ENCODE measurements around the gene CUX1.
"Not testable (repeated sequence)": the region's sequence is repeated elsewhere in the genome, so short reads cannot be mapped to it uniquely, and the experiment has no call there.

The CUX1 gene

DNA sequence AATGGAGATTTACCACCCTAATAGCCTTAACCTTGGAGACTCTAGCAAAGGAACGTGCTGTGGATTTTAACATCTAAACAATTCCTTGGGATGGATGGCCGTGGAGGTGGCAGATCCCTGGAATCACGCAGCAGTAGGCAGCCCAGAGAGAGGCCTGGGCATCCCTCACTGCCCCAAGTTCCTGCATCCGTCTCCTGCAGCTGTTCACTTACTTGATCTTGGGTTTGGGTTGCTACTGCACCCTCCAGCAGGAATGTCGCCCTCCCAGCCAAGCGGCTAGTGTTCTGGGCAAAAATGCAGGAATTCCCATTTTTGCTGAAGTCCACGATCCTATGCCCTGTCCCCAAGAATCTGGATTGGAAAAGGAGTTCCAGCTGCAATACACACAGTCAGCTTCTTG is 302.5 kb downstream of the CUX1 start:
- no peaks in the 10 kb centered on the region for H3K27me3 ChIP-seq (replicated peaks; ENCODE audit: control insufficient read depth, insufficient read depth, low read length)
- no peak for DNase-seq (ENCODE audit: low read depth)

DNA sequence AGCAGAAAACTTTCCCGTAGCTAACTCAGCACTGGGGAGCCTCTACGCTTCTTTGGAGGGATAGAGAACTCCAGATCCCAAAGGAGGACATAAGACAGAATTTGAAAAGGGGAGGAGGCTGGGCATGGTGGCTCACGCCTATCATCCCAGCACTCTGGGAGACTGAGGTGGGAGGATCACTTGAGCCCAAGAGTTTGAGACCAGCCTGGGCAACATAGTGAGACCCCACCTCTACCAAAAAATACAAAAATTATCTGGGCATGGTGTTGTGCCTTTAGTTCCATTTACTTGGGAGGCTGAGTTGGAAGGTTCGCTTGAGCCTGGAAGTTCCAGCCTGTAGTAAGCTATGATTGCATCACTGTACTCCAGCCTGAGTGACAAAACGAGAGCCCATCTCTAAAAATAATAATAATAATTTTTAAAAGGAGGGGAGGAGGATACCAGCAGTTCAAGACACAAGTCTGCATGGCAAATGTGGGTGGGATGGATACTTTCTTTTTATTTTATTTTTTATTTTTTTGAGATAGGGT is 303.3 kb downstream of the CUX1 start:
- H3K9ac ChIP-seq (ENCODE audit: low read length), result no peak overlapping the region
- no peaks in the 10 kb centered on the region for H3K9me3 ChIP-seq (ENCODE audit: control insufficient read depth, low read length)
- H3K4me3 ChIP-seq (ENCODE audit: low read length), result no peak overlapping the region
- peaks cover 36% of the 10 kb centered on the region for H3K4me1 ChIP-seq (ENCODE audit: control insufficient read depth, insufficient read depth, low read length)
- no peaks in the 10 kb centered on the region for H3K27me3 ChIP-seq (replicated peaks; ENCODE audit: control insufficient read depth, insufficient read depth, low read length)
- H3K36me3 ChIP-seq (ENCODE audit: control insufficient read depth, insufficient read depth, low read length, severe bottlenecking), result peaks cover 7% of the 10 kb centered on the region
- DNase-seq (ENCODE audit: low read depth), result no peak

More for the DNA sequence above, 302.5 kb downstream of the CUX1 start:
- Histone ChIP-seq H3K9ac (ENCODE audit: low read length) (no peak overlapping the region), H3K9me3 (ENCODE audit: control insufficient read depth, low read length) (no peaks in the 10 kb centered on the region), H3K4me1 (ENCODE audit: control insufficient read depth, insufficient read depth, low read length) (peaks cover 30% of the 10 kb centered on the region), H3K36me3 (ENCODE audit: control insufficient read depth, insufficient read depth, low read length, severe bottlenecking) (peaks cover 15% of the 10 kb centered on the region), H3K4me3 (ENCODE audit: low read length) (no peak overlapping the region)

DNA sequence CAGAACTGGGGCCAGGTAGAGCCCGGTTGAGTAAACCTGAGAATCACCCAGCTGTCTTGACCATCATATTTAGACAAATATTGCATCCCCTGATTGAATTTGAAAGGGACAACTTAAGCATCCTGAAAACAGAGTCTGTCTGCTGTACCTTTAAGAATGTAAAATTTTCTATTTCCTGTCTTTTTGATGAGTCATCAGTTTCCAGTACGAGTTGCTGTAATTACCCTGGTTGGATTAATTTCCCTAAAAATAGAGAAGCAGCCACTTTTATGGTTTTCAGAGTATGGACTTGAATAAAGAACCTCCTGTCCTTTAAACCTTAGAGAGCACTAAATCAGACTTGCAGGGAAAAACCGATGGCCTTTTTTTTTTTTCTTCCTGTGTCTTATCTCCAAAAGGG is 304.6 kb downstream of the CUX1 start:
- Histone ChIP-seq H3K4me3 (ENCODE audit: low read length) (peak overlapping the region; percentile 16), H3K36me3 (ENCODE audit: control insufficient read depth, insufficient read depth, low read length, severe bottlenecking) (no peaks in the 10 kb centered on the region), H3K27me3 (replicated peaks; ENCODE audit: control insufficient read depth, insufficient read depth, low read length) (no peaks in the 10 kb centered on the region), H3K4me1 (ENCODE audit: control insufficient read depth, insufficient read depth, low read length) (peaks cover 36% of the 10 kb centered on the region), H3K9me3 (ENCODE audit: control insufficient read depth, low read length) (no peaks in the 10 kb centered on the region), H3K9ac (ENCODE audit: low read length) (peak overlapping the region; percentile 51)
- peak; percentile 67 for DNase-seq (ENCODE audit: low read depth)

DNA sequence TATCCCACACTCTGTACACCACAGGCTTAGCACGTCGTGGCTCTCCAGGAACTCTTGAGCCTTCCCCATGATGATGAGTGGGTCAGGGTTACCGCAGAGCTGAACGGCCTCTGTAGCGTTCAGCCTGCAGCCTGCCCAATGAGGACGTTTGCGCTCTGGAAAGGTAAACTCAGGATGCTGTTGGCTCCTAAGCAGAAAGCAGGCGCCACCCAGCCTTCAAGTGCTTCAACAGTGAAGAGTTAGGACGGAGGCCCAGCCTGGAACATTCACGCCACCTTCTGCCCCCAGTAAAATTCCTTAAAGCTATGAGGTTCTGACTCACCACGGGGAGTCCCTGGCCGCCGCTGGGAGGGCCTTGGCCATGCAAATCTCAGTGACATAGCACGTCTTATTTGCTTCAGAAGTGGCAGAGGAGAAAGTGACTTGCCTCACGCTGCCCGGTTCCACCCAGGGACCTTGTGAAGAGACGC is 307.7 kb downstream of the CUX1 start:
- Histone ChIP-seq H3K27me3 (replicated peaks; ENCODE audit: control insufficient read depth, insufficient read depth, low read length) (no peaks in the 10 kb centered on the region), H3K36me3 (ENCODE audit: control insufficient read depth, insufficient read depth, low read length, severe bottlenecking) (no peaks in the 10 kb centered on the region), H3K4me3 (ENCODE audit: low read length) (no peak overlapping the region), H3K4me1 (ENCODE audit: control insufficient read depth, insufficient read depth, low read length) (peaks cover 21% of the 10 kb centered on the region), H3K9ac (ENCODE audit: low read length) (no peak overlapping the region), H3K9me3 (ENCODE audit: control insufficient read depth, low read length) (no peaks in the 10 kb centered on the region)
- peak; percentile 82 for DNase-seq (ENCODE audit: low read depth)

DNA sequence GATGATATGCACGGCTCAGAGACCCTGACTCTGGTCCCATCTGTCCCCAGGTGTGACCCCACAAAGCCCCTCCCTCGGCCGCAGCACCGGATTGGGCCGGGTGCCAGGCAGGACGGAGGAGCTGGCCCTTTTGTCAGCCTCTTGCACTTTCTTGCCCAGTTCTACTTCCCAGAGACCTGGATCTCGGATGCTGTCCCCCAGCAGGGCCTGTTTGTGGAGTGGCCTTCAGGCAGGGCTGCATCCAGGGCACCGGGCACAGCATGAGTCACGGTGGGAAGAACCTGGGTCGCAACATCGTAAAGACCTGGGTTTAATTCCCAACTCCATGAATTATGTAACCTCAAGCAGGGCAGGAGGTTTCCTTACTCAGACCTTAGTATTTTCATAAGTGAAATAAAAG is 310.9 kb downstream of the CUX1 start:
- DNase-seq (ENCODE audit: low read depth), result no peak
- Histone ChIP-seq H3K9ac (ENCODE audit: low read length) (no peak overlapping the region), H3K9me3 (ENCODE audit: control insufficient read depth, low read length) (no peaks in the 10 kb centered on the region), H3K27me3 (replicated peaks; ENCODE audit: control insufficient read depth, insufficient read depth, low read length) (no peaks in the 10 kb centered on the region), H3K36me3 (ENCODE audit: control insufficient read depth, insufficient read depth, low read length, severe bottlenecking) (no peaks in the 10 kb centered on the region), H3K4me3 (ENCODE audit: low read length) (no peak overlapping the region), H3K4me1 (ENCODE audit: control insufficient read depth, insufficient read depth, low read length) (peaks cover 7% of the 10 kb centered on the region)

DNA sequence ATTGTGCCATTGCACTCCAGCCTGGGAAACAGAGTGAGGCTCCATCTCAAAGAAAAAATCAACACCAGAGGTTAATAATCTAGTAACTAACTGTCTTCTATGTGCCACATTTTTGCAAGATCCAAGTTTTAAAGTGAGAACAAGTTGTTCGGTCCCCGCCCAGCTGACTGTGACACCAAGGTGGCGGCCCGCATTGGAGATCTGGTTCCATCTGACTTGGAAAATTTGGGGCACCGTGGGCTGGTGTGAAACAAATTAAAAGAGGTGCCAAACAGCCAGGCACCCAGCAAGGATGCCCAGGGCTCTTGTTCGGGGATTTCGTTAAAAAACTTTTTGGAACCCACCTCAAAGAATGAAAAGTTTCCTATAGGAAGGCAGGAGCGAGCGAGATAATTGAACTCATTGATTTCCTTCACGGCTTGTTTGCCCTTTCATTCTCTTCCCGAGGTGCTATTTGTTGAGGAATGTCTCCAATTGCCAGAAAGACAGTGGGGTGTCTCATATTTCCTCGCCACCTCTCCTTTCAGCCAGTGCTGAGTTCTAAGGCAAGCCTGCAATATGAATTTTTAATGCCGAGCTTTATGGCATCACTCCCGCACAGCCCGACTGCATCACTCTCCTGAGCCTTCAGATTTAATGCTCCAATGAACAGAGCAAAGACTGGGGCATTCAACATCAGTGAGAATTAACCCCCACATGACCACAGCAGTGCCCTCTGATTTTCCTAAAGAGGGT is 312.4 kb downstream of the CUX1 start:
- no peaks in the 10 kb centered on the region for H3K27me3 ChIP-seq (replicated peaks; ENCODE audit: control insufficient read depth, insufficient read depth, low read length)
- DNase-seq (ENCODE audit: low read depth), result no peak
- peaks cover 13% of the 10 kb centered on the region for H3K4me1 ChIP-seq (ENCODE audit: control insufficient read depth, insufficient read depth, low read length)
- H3K36me3 ChIP-seq (ENCODE audit: control insufficient read depth, insufficient read depth, low read length, severe bottlenecking), result no peaks in the 10 kb centered on the region
- no peak overlapping the region for H3K9ac ChIP-seq (ENCODE audit: low read length)
- no peaks in the 10 kb centered on the region for H3K9me3 ChIP-seq (ENCODE audit: control insufficient read depth, low read length)
- no peak overlapping the region for H3K4me3 ChIP-seq (ENCODE audit: low read length)

DNA sequence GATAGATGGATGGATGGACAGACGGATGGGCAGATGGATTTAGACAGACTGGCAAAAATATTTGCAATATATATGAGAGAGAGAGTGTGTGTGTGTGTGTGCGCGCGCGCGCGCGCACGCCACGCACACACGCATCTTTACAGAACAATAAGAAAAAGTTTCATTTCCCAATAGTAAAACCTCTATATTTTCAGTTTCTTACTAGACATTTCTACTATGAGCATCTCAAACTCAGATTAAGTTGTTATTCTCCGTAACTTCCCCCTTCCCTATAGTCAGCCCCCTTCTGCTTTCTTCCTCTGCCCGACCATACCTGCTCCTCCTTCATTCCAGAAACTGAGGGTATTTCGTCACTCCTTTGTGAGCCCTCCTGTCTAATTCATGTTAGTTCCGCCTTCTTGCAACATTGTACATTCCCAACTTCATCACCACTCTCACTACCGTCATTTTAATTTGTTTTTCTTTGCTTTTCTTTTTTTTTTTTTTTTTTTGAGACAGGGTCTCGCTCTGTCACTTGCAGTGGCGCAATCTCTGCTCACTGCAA is 314.9 kb downstream of the CUX1 start:
- Histone ChIP-seq H3K27me3 (replicated peaks; ENCODE audit: control insufficient read depth, insufficient read depth, low read length) (no peaks in the 10 kb centered on the region), H3K4me3 (ENCODE audit: low read length) (no peak overlapping the region), H3K36me3 (ENCODE audit: control insufficient read depth, insufficient read depth, low read length, severe bottlenecking) (no peaks in the 10 kb centered on the region), H3K9ac (ENCODE audit: low read length) (no peak overlapping the region), H3K4me1 (ENCODE audit: control insufficient read depth, insufficient read depth, low read length) (peaks cover 6% of the 10 kb centered on the region), H3K9me3 (ENCODE audit: control insufficient read depth, low read length) (no peaks in the 10 kb centered on the region)
- DNase-seq (ENCODE audit: low read depth), result peak; percentile 15

DNA sequence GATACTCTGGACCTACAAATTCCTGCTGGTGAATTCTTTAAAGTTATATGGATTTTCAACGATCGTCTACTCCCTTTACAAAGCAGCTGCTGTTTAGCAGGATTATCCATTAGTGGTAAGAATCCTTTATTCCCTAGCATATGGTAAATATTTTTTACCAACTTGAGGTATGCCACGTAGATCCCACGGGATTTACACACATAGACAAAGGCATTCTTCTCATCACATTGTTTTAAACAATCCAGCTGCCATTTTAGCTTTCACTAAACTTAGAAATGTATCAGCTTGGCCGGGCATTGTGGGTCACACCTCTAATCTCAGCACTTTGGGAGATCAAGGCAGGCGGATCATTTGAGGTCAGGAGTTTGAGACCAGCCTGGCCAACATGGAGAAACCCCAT is 321.2 kb downstream of the CUX1 start:
- Histone ChIP-seq H3K9ac (ENCODE audit: low read length) (no peak overlapping the region), H3K27me3 (replicated peaks; ENCODE audit: control insufficient read depth, insufficient read depth, low read length) (no peaks in the 10 kb centered on the region), H3K36me3 (ENCODE audit: control insufficient read depth, insufficient read depth, low read length, severe bottlenecking) (no peaks in the 10 kb centered on the region), H3K4me3 (ENCODE audit: low read length) (no peak overlapping the region), H3K9me3 (ENCODE audit: control insufficient read depth, low read length) (no peaks in the 10 kb centered on the region), H3K4me1 (ENCODE audit: control insufficient read depth, insufficient read depth, low read length) (peaks cover 6% of the 10 kb centered on the region)
- DNase-seq (ENCODE audit: low read depth), result no peak

DNA sequence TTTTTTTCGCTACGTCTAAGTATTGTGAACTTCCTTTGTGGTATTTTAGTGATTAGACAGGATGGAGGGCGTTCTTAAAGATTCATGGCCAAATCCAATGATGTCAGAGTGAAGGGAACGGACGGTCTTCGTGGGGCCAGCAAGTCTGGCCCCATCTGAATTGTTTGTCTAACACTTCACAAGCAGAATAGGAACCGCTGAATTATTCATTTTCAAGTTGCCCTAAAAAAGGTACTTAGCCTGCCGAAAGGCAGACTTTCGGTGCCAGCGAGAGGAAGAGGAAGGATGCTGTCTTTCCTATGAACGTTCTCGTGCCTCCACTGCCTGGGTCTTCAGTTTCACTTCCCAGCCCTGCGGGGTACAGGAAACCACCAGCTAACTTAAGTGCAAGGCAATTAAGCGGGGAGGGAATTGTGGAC is 323.5 kb downstream of the CUX1 start:
- DNase-seq (ENCODE audit: low read depth), result no peak
- Histone ChIP-seq H3K9me3 (ENCODE audit: control insufficient read depth, low read length) (no peaks in the 10 kb centered on the region), H3K27me3 (replicated peaks; ENCODE audit: control insufficient read depth, insufficient read depth, low read length) (no peaks in the 10 kb centered on the region), H3K4me1 (ENCODE audit: control insufficient read depth, insufficient read depth, low read length) (no peaks in the 10 kb centered on the region), H3K4me3 (ENCODE audit: low read length) (no peak overlapping the region), H3K9ac (ENCODE audit: low read length) (no peak overlapping the region), H3K36me3 (ENCODE audit: control insufficient read depth, insufficient read depth, low read length, severe bottlenecking) (no peaks in the 10 kb centered on the region)

DNA sequence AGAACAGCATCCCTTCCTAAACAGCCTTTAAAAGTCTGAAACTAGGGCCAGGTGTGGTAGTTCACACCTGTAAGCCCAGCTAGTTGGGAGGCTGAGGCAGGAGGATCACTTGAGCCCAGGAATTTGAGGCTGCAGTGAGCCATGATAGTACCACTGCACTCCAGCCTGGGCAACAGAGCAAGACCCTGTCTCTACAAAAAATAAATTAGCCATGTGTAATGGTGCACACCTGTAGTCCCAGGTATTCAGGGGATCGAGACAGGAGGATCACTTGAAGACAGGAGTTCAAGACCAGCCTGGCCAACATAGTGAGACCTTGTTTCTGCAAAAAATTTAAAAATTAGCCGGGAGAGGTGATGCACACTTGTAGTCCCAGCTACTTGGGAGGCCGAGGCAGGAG is 325.0 kb downstream of the CUX1 start:
- not testable (repeated sequence) for H3K9ac ChIP-seq (ENCODE audit: low read length); H3K4me3 ChIP-seq (ENCODE audit: low read length); H3K36me3 ChIP-seq (ENCODE audit: control insufficient read depth, insufficient read depth, low read length, severe bottlenecking); H3K27me3 ChIP-seq (replicated peaks; ENCODE audit: control insufficient read depth, insufficient read depth, low read length); H3K9me3 ChIP-seq (ENCODE audit: control insufficient read depth, low read length); DNase-seq (ENCODE audit: low read depth); H3K4me1 ChIP-seq (ENCODE audit: control insufficient read depth, insufficient read depth, low read length)

DNA sequence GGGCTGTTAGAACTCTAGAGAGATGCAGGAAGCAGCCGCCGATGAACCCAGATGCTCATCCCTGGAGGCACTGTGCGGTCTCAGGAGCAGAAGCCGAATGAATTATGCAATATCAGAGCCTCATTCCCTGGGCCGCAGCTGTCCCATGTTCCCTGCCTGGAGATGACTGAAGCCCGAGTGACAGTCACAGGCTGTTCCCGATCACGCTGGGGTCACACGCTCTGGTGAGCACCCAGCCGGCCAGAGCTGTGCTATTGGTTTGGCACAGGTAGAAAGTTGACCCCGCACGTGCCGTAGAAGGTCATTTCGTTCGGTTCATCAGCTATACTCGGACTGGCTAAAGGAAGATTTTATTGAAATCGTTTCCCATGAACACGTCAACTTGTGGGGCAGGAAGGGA is 328.7 kb downstream of the CUX1 start:
- no peaks in the 10 kb centered on the region for H3K9me3 ChIP-seq (ENCODE audit: control insufficient read depth, low read length)
- H3K36me3 ChIP-seq (ENCODE audit: control insufficient read depth, insufficient read depth, low read length, severe bottlenecking), result no peaks in the 10 kb centered on the region
- H3K9ac ChIP-seq (ENCODE audit: low read length), result no peak overlapping the region
- no peaks in the 10 kb centered on the region for H3K27me3 ChIP-seq (replicated peaks; ENCODE audit: control insufficient read depth, insufficient read depth, low read length)
- no peak overlapping the region for H3K4me3 ChIP-seq (ENCODE audit: low read length)
- no peak for DNase-seq (ENCODE audit: low read depth)
- no peaks in the 10 kb centered on the region for H3K4me1 ChIP-seq (ENCODE audit: control insufficient read depth, insufficient read depth, low read length)
